ENCODE measurements around the gene RASD1. TPM values are rescaled to one million over a fixed set of nuclear protein-coding genes. Genes with fewer than 3 reads are reported as not detected.
"Not testable (repeated sequence)": the region's sequence is repeated elsewhere in the genome, so short reads cannot be mapped to it uniquely, and the experiment has no call there.

RASD1 gene
- total and polyA plus RNA-seq, 4 donors: 0.89 to 46.7 (median 14.7) TPM

DNA sequence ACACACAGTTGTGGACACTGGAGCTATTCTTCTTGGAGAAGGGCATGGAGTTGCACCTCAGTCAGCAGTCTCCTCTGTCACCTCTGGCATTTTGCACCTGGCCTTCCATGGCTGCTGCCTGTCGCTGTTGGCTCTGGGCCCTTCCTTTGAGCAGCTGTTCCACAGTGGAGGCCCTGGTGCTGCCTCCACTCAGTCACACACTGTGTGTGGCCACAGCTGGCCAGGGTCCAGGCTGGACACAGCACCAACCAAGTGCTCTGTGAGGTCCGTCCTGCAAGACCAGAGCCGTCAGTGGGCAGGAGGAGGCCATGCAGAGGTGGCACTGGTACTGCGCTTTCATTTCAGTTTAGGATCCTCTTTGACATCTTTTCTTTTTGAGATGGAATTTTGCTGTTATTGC is 41.0 kb downstream of the RASD1 start:
- 93% methylated on average over 4 of the region's 4 CpGs for WGBS
- no peak for DNase-seq (ENCODE audit: low spot score)

DNA sequence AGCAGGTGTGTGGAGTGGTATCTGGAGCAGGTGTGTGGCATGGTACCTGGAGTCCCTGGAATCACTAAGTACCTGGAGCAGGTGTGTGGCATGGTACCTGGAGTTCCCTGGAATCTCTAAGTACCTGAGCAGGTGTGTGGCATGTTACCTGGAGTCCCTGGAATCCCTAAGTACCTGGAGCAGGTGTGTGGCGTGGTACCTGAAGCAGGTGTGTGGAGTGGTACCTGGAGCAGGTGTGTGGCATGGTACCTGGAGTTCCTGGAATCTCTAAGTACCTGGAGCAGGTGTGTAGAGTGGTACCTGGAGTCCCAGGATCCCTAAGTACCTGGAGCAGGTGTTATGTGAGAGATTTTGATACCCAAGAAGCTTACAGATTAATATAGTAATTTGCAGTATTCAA is 41.5 kb downstream of the RASD1 start:
- H3K9ac ChIP-seq (ENCODE audit: low read depth in 1 of 2, low read length in 2 of 2); H3K36me3 ChIP-seq (ENCODE audit: control insufficient read depth in 4 of 4, insufficient read depth in 3 of 4, low read depth in 1 of 4, low read length in 3 of 4); H3K4me3 ChIP-seq (ENCODE audit: low read depth in 1 of 3, low read length in 3 of 3); H3K9me3 ChIP-seq (ENCODE audit: control insufficient read depth in 4 of 4, low read length in 3 of 4); H3K27ac ChIP-seq (ENCODE audit: low read depth in 1 of 2, low read length in 2 of 2); H3K4me1 ChIP-seq (ENCODE audit: control insufficient read depth in 4 of 4, insufficient read depth in 4 of 4, low read length in 3 of 4); H3K27me3 ChIP-seq (ENCODE audit: control insufficient read depth in 4 of 4, insufficient read depth in 4 of 4, low read length in 3 of 4); DNase-seq (ENCODE audit: low spot score): not testable (repeated sequence)
- 28% methylated on average over 1 of the region's 1 CpG for WGBS

More for the DNA sequence above, 41.0 kb downstream of the RASD1 start:
- H3K9me3 ChIP-seq (ENCODE audit: control insufficient read depth in 4 of 4, low read length in 3 of 4): no peaks in the 10 kb centered on the region
- H3K4me1 ChIP-seq (ENCODE audit: control insufficient read depth in 4 of 4, insufficient read depth in 4 of 4, low read length in 3 of 4): peaks cover 0 to 2% (median 0%) of the 10 kb centered on the region in 4 donors
- no peaks in the 10 kb centered on the region for H3K27me3 ChIP-seq (ENCODE audit: control insufficient read depth in 4 of 4, insufficient read depth in 4 of 4, low read length in 3 of 4)
- H3K9ac ChIP-seq (ENCODE audit: low read depth in 1 of 2, low read length in 2 of 2): no peak overlapping the region
- H3K4me3 ChIP-seq (ENCODE audit: low read depth in 1 of 3, low read length in 3 of 3): no peak overlapping the region
- TF ChIP-seq, protein P1, sequence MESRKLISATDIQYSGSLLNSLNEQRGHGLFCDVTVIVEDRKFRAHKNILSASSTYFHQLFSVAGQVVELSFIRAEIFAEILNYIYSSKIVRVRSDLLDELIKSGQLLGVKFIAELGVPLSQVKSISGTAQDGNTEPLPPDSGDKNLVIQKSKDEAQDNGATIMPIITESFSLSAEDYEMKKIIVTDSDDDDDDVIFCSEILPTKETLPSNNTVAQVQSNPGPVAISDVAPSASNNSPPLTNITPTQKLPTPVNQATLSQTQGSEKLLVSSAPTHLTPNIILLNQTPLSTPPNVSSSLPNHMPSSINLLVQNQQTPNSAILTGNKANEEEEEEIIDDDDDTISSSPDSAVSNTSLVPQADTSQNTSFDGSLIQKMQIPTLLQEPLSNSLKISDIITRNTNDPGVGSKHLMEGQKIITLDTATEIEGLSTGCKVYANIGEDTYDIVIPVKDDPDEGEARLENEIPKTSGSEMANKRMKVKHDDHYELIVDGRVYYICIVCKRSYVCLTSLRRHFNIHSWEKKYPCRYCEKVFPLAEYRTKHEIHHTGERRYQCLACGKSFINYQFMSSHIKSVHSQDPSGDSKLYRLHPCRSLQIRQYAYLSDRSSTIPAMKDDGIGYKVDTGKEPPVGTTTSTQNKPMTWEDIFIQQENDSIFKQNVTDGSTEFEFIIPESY (IDR thresholded peaks at IDR 0.05): no peak
- TF ChIP-seq GABPA (IDR thresholded peaks at IDR 0.05 in 1 of 2, conservative IDR thresholded peaks at IDR 0.05 in 1 of 2) (no peak), TAF1 (conservative IDR thresholded peaks at IDR 0.05) (no peak), HNF4A (conservative IDR thresholded peaks at IDR 0.05) (no peak), HNF4G (IDR thresholded peaks at IDR 0.05) (no peak), NR2F2 (IDR thresholded peaks at IDR 0.05) (no peak), RXRA (IDR thresholded peaks at IDR 0.05) (no peak), SP1 (IDR thresholded peaks at IDR 0.05) (no peak)
- TF ChIP-seq, protein P2, sequence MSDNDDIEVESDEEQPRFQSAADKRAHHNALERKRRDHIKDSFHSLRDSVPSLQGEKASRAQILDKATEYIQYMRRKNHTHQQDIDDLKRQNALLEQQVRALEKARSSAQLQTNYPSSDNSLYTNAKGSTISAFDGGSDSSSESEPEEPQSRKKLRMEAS (IDR thresholded peaks at IDR 0.05): no peak
- TF ChIP-seq, protein P3, sequence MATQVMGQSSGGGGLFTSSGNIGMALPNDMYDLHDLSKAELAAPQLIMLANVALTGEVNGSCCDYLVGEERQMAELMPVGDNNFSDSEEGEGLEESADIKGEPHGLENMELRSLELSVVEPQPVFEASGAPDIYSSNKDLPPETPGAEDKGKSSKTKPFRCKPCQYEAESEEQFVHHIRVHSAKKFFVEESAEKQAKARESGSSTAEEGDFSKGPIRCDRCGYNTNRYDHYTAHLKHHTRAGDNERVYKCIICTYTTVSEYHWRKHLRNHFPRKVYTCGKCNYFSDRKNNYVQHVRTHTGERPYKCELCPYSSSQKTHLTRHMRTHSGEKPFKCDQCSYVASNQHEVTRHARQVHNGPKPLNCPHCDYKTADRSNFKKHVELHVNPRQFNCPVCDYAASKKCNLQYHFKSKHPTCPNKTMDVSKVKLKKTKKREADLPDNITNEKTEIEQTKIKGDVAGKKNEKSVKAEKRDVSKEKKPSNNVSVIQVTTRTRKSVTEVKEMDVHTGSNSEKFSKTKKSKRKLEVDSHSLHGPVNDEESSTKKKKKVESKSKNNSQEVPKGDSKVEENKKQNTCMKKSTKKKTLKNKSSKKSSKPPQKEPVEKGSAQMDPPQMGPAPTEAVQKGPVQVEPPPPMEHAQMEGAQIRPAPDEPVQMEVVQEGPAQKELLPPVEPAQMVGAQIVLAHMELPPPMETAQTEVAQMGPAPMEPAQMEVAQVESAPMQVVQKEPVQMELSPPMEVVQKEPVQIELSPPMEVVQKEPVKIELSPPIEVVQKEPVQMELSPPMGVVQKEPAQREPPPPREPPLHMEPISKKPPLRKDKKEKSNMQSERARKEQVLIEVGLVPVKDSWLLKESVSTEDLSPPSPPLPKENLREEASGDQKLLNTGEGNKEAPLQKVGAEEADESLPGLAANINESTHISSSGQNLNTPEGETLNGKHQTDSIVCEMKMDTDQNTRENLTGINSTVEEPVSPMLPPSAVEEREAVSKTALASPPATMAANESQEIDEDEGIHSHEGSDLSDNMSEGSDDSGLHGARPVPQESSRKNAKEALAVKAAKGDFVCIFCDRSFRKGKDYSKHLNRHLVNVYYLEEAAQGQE (IDR thresholded peaks at IDR 0.05): no peak
- no peak overlapping the region for H3K27ac ChIP-seq (ENCODE audit: low read depth in 1 of 2, low read length in 2 of 2)
- H3K36me3 ChIP-seq (ENCODE audit: control insufficient read depth in 4 of 4, insufficient read depth in 3 of 4, low read depth in 1 of 4, low read length in 3 of 4): no peaks in the 10 kb centered on the region

DNA sequence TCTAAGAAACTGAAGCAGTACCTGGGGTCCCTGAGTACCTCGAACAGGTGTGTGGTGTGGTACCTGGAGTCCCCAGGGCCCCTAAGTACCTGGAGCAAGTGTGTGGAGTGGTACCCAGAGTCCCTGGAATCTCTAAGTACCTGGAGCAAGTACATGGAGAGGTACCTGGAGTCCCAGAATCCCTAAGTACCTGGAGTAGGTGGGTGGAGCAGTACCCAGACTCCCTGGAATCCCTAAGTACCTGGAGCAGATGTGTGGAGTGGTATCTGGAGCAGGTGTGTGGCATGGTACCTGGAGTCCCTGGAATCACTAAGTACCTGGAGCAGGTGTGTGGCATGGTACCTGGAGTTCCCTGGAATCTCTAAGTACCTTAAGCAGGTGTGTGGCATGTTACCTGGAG is 41.9 kb downstream of the RASD1 start:
- WGBS: 93% methylated on average over 1 of the region's 1 CpG
- no peak for DNase-seq (ENCODE audit: low spot score)
- Histone ChIP-seq H3K4me1 (ENCODE audit: control insufficient read depth in 4 of 4, insufficient read depth in 4 of 4, low read length in 3 of 4) (peaks cover 0 to 2% (median 0%) of the 10 kb centered on the region in 4 donors), H3K9me3 (ENCODE audit: control insufficient read depth in 4 of 4, low read length in 3 of 4) (no peaks in the 10 kb centered on the region), H3K9ac (ENCODE audit: low read depth in 1 of 2, low read length in 2 of 2) (no peak overlapping the region), H3K36me3 (ENCODE audit: control insufficient read depth in 4 of 4, insufficient read depth in 3 of 4, low read depth in 1 of 4, low read length in 3 of 4) (no peaks in the 10 kb centered on the region), H3K4me3 (ENCODE audit: low read depth in 1 of 3, low read length in 3 of 3) (no peak overlapping the region), H3K27ac (ENCODE audit: low read depth in 1 of 2, low read length in 2 of 2) (no peak overlapping the region), H3K27me3 (ENCODE audit: control insufficient read depth in 4 of 4, insufficient read depth in 4 of 4, low read length in 3 of 4) (no peaks in the 10 kb centered on the region)
- TF ChIP-seq JUND (IDR thresholded peaks at IDR 0.05): no peak

All from liver (tissue), 9 donors.